ENCODE data around the gene KLF6. TPM values are rescaled to one million over a fixed set of nuclear protein-coding genes. Genes with fewer than 3 reads are reported as not detected.
A peak's percentile ranks its signal among the peaks of the same experiment; 100 is the strongest.

KLF6 gene
- total RNA-seq, 1 donor from 2014 or later, result 319 TPM

- H3K27ac ChIP-seq (ENCODE audit: low read depth, low read length), result no peak overlapping the region
- no peak overlapping the region for H3K9ac ChIP-seq (ENCODE audit: low read length)
- no peak overlapping the region for H3K4me3 Mint-ChIP-seq (ENCODE audit: unreplicated experiment)
- TF ChIP-seq EZH2 (IDR thresholded peaks at IDR 0.05; ENCODE audit: insufficient read depth, low read length), result no peak
- TF ChIP-seq CTCF (IDR thresholded peaks at IDR 0.05; ENCODE audit: insufficient read depth, low read depth, low read length), result no peak
- H2AFZ ChIP-seq (ENCODE audit: low read depth, low read length), result no peak overlapping the region
- peaks cover 6% of the 10 kb centered on the region for H3K27me3 Mint-ChIP-seq (ENCODE audit: low read depth, unreplicated experiment)
- H3K9me3 Mint-ChIP-seq (ENCODE audit: unreplicated experiment), result no peaks in the 10 kb centered on the region
- H3K4me3 ChIP-seq (ENCODE audit: insufficient read depth, low read depth, low read length), result no peak overlapping the region
- no peaks in the 10 kb centered on the region for H3K36me3 Mint-ChIP-seq (ENCODE audit: low read depth, unreplicated experiment)
- H3K4me1 Mint-ChIP-seq (ENCODE audit: low read depth, unreplicated experiment), result peaks cover 24% of the 10 kb centered on the region
- H3K4me1 ChIP-seq (ENCODE audit: insufficient read depth, low read length), result peaks cover 20% of the 10 kb centered on the region
- FAIRE-seq (no peak), DNase-seq (ENCODE audit: low read depth) (no peak)
- H3K79me2 ChIP-seq (ENCODE audit: insufficient read depth, low read length), result no peaks in the 10 kb centered on the region
- no peak overlapping the region for H3K4me2 ChIP-seq (ENCODE audit: low read length)
- no peaks in the 10 kb centered on the region for H4K20me1 ChIP-seq (ENCODE audit: insufficient read depth, low read length)
- no peak overlapping the region for H3K27ac Mint-ChIP-seq (ENCODE audit: unreplicated experiment)
- no peaks in the 10 kb centered on the region for H3K36me3 ChIP-seq (ENCODE audit: insufficient read depth, low read length)
- H3K27me3 ChIP-seq (ENCODE audit: insufficient read depth, low read length), result no peaks in the 10 kb centered on the region
- H3K9me3 ChIP-seq (ENCODE audit: insufficient read depth, low read depth, low read length), result no peaks in the 10 kb centered on the region
Measured at GRCh38 chr10:3750854-3751253, 34.2 kb downstream of the KLF6 start.

GRCh38 chr10:3750006-3750816 lies 34.8 kb downstream of the KLF6 start:
- no peaks in the 10 kb centered on the region for H3K36me3 ChIP-seq (ENCODE audit: insufficient read depth, low read length)
- no peak overlapping the region for H2AFZ ChIP-seq (ENCODE audit: low read depth, low read length)
- Mint-ChIP-seq H3K9me3 (ENCODE audit: unreplicated experiment) (no peaks in the 10 kb centered on the region), H3K36me3 (ENCODE audit: low read depth, unreplicated experiment) (no peaks in the 10 kb centered on the region), H3K4me1 (ENCODE audit: low read depth, unreplicated experiment) (peaks cover 18% of the 10 kb centered on the region), H3K27me3 (ENCODE audit: low read depth, unreplicated experiment) (peaks cover 9% of the 10 kb centered on the region), H3K4me3 (ENCODE audit: unreplicated experiment) (no peak overlapping the region), H3K27ac (ENCODE audit: unreplicated experiment) (peak overlapping the region; percentile 79)
- FAIRE-seq, result no peak
- H3K4me1 ChIP-seq (ENCODE audit: insufficient read depth, low read length), result peaks cover 14% of the 10 kb centered on the region
- H3K27ac ChIP-seq (ENCODE audit: low read depth, low read length), result no peak overlapping the region
- no peak overlapping the region for H3K4me3 ChIP-seq (ENCODE audit: insufficient read depth, low read depth, low read length)
- H3K9me3 ChIP-seq (ENCODE audit: insufficient read depth, low read depth, low read length), result no peaks in the 10 kb centered on the region
- DNase-seq (ENCODE audit: low read depth), result no peak
- H3K9ac ChIP-seq (ENCODE audit: low read length), result peak overlapping the region; percentile 6
- H3K79me2 ChIP-seq (ENCODE audit: insufficient read depth, low read length), result no peaks in the 10 kb centered on the region
- H3K4me2 ChIP-seq (ENCODE audit: low read length), result peak overlapping the region; percentile 46
- H3K27me3 ChIP-seq (ENCODE audit: insufficient read depth, low read length), result no peaks in the 10 kb centered on the region
- no peak for TF ChIP-seq CTCF (IDR thresholded peaks at IDR 0.05; ENCODE audit: insufficient read depth, low read depth, low read length)
- TF ChIP-seq EZH2 (IDR thresholded peaks at IDR 0.05; ENCODE audit: insufficient read depth, low read length), result no peak
- H4K20me1 ChIP-seq (ENCODE audit: insufficient read depth, low read length), result no peaks in the 10 kb centered on the region

DNA sequence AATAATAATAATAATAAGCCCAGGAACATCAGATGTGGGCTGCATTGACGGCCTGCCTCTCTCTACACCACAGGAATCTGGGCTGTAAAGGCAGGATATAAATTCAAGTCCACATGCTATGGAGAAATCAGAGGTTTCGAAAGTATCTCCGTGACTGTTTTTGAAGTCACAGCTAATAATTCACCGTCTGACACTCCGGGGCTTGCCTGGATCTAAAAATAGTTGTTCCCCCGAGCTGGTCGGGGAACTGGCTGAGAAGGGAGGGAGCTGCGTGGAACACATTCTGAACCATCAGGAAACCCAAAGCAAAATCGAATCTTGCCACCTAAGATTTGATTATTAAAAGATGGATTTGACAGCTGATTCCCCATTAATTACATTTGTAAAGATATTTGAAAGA lies 35.4 kb downstream of the KLF6 start:
- H3K4me1 Mint-ChIP-seq (ENCODE audit: low read depth, unreplicated experiment), result peaks cover 14% of the 10 kb centered on the region
- TF ChIP-seq EZH2 (IDR thresholded peaks at IDR 0.05; ENCODE audit: insufficient read depth, low read length), result no peak
- TF ChIP-seq CTCF (IDR thresholded peaks at IDR 0.05; ENCODE audit: insufficient read depth, low read depth, low read length), result no peak
- no peak for FAIRE-seq
- Histone ChIP-seq H3K4me1 (ENCODE audit: insufficient read depth, low read length) (peaks cover 9% of the 10 kb centered on the region), H3K27ac (ENCODE audit: low read depth, low read length) (no peak overlapping the region), H2AFZ (ENCODE audit: low read depth, low read length) (no peak overlapping the region), H3K9ac (ENCODE audit: low read length) (peak overlapping the region; percentile 6), H3K4me3 (ENCODE audit: insufficient read depth, low read depth, low read length) (no peak overlapping the region), H3K36me3 (ENCODE audit: insufficient read depth, low read length) (no peaks in the 10 kb centered on the region), H3K9me3 (ENCODE audit: insufficient read depth, low read depth, low read length) (no peaks in the 10 kb centered on the region), H3K27me3 (ENCODE audit: insufficient read depth, low read length) (no peaks in the 10 kb centered on the region), H4K20me1 (ENCODE audit: insufficient read depth, low read length) (no peaks in the 10 kb centered on the region), H3K79me2 (ENCODE audit: insufficient read depth, low read length) (no peaks in the 10 kb centered on the region), H3K4me2 (ENCODE audit: low read length) (peak overlapping the region; percentile 46)
- no peaks in the 10 kb centered on the region for H3K9me3 Mint-ChIP-seq (ENCODE audit: unreplicated experiment)
- peak overlapping the region; percentile 79 for H3K27ac Mint-ChIP-seq (ENCODE audit: unreplicated experiment)
- H3K4me3 Mint-ChIP-seq (ENCODE audit: unreplicated experiment), result no peak overlapping the region
- no peaks in the 10 kb centered on the region for H3K36me3 Mint-ChIP-seq (ENCODE audit: low read depth, unreplicated experiment)
- peak; percentile 68 for DNase-seq (ENCODE audit: low read depth)
- H3K27me3 Mint-ChIP-seq (ENCODE audit: low read depth, unreplicated experiment), result peaks cover 9% of the 10 kb centered on the region

Measured in astrocyte (in vitro differentiated cells and primary cell).